ENCODE data around the gene RALGPS2.

Gene RALGPS2

DNA sequence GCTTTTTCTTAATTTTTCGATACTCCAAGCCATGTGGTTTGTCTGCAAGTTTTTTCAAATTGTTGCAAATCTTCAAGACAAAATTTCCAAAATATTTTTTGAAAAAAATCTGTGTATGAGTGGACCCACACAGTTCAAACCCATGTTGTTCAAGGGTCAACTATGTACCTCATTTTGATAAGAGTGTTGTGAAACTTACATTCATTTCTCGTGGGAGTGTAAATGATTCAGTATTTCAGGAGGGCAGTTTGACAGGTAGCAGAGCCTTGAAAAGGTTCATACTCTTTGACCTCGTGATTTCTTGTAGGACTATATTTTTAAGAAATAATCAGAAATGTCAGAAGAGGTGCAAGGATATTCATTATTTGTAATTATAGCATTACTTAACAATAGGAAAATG, 77.8 kb downstream of the RALGPS2 start:
- ATAC-seq = no peak
- TF ChIP-seq BACH2 (CRISPR knock-in tag; IDR thresholded peaks at IDR 0.05; ENCODE audit: borderline replicate concordance) (no peak), CSDC2 (CRISPR knock-in tag; IDR thresholded peaks at IDR 0.05) (no peak)

DNA sequence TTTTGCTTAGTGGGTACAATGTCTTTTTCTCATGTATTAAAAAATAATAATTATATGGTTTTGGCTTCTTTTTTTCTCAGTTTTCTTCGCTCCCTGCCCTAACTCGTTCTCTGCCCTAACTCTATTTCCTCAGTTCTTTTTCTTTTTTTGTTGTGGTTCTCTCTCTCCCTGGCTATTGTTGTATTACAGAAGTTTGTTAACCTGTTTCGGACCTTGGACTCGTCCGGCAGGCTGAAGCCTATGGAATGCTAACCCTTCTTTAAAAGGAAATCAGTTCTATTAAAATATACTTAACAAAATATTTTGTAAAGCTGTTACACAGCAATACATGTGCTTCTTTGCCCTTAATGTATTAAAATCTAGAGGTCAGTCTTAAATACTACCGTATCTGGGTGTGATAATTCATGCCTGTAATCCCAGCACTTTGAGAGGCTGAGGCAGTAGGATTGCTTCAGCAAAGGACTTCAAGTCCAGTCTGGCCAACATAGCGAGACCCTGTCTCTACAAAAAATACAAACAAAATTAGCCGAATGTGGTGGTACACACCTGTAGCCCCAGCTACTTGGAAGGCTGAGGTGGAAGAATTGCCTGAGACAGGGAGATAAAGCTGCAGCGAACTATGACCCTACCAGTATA, 81.7 kb downstream of the RALGPS2 start:
- TF ChIP-seq SNAI2 (CRISPR knock-in tag; IDR thresholded peaks at IDR 0.05) (no peak), ZFP30 (CRISPR knock-in tag; IDR thresholded peaks at IDR 0.05) (no peak), OSR1 (CRISPR knock-in tag; IDR thresholded peaks at IDR 0.05) (no peak), ZNF70 (CRISPR knock-in tag; IDR thresholded peaks at IDR 0.05) (no peak), ZNF565 (CRISPR knock-in tag; conservative IDR thresholded peaks at IDR 0.05; ENCODE audit: low read depth) (no peak), TCF4 (CRISPR knock-in tag; IDR thresholded peaks at IDR 0.05; ENCODE audit: borderline replicate concordance) (no peak), ZFP3 (CRISPR knock-in tag; IDR thresholded peaks at IDR 0.05) (no peak), BACH2 (CRISPR knock-in tag; IDR thresholded peaks at IDR 0.05; ENCODE audit: borderline replicate concordance) (no peak), RARB (CRISPR knock-in tag; IDR thresholded peaks at IDR 0.05) (no peak), CSDC2 (CRISPR knock-in tag; IDR thresholded peaks at IDR 0.05) (no peak)
- TF ChIP-seq, protein P1, sequence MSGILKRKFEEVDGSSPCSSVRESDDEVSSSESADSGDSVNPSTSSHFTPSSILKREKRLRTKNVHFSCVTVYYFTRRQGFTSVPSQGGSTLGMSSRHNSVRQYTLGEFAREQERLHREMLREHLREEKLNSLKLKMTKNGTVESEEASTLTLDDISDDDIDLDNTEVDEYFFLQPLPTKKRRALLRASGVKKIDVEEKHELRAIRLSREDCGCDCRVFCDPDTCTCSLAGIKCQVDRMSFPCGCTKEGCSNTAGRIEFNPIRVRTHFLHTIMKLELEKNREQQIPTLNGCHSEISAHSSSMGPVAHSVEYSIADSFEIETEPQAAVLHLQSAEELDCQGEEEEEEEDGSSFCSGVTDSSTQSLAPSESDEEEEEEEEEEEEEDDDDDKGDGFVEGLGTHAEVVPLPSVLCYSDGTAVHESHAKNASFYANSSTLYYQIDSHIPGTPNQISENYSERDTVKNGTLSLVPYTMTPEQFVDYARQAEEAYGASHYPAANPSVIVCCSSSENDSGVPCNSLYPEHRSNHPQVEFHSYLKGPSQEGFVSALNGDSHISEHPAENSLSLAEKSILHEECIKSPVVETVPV (CRISPR knock-in tag; IDR thresholded peaks at IDR 0.05) = no peak
- TF ChIP-seq, protein P2, sequence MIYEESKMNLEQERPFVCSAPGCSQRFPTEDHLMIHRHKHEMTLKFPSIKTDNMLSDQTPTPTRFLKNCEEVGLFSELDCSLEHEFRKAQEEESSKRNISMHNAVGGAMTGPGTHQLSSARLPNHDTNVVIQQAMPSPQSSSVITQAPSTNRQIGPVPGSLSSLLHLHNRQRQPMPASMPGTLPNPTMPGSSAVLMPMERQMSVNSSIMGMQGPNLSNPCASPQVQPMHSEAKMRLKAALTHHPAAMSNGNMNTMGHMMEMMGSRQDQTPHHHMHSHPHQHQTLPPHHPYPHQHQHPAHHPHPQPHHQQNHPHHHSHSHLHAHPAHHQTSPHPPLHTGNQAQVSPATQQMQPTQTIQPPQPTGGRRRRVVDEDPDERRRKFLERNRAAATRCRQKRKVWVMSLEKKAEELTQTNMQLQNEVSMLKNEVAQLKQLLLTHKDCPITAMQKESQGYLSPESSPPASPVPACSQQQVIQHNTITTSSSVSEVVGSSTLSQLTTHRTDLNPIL (CRISPR knock-in tag; IDR thresholded peaks at IDR 0.05; ENCODE audit: low read depth) = no peak
- TF ChIP-seq, protein P3, sequence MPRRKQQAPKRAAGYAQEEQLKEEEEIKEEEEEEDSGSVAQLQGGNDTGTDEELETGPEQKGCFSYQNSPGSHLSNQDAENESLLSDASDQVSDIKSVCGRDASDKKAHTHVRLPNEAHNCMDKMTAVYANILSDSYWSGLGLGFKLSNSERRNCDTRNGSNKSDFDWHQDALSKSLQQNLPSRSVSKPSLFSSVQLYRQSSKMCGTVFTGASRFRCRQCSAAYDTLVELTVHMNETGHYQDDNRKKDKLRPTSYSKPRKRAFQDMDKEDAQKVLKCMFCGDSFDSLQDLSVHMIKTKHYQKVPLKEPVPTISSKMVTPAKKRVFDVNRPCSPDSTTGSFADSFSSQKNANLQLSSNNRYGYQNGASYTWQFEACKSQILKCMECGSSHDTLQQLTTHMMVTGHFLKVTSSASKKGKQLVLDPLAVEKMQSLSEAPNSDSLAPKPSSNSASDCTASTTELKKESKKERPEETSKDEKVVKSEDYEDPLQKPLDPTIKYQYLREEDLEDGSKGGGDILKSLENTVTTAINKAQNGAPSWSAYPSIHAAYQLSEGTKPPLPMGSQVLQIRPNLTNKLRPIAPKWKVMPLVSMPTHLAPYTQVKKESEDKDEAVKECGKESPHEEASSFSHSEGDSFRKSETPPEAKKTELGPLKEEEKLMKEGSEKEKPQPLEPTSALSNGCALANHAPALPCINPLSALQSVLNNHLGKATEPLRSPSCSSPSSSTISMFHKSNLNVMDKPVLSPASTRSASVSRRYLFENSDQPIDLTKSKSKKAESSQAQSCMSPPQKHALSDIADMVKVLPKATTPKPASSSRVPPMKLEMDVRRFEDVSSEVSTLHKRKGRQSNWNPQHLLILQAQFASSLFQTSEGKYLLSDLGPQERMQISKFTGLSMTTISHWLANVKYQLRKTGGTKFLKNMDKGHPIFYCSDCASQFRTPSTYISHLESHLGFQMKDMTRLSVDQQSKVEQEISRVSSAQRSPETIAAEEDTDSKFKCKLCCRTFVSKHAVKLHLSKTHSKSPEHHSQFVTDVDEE (CRISPR knock-in tag; IDR thresholded peaks at IDR 0.05) = no peak
- no peak for ATAC-seq

DNA sequence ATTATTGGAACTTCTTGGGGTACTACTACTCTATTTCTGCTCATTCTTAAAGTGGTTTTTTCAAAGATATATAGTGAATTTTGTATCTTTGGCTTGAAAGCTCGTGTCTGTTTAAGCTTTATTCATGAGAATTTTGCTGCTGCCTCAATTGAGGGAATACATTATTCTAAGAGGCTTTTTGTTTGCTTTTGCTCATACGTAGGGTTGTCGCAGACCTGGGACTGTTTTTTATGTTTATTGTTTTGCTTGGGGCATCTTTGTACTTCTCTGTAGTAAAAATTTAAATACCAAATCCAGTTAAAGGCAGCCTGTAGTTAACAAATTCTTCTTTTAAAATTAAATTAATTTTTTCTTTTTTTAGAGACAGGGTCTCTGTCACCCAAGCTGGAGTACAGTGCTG, 83.5 kb downstream of the RALGPS2 start:
- TF ChIP-seq, protein P4, sequence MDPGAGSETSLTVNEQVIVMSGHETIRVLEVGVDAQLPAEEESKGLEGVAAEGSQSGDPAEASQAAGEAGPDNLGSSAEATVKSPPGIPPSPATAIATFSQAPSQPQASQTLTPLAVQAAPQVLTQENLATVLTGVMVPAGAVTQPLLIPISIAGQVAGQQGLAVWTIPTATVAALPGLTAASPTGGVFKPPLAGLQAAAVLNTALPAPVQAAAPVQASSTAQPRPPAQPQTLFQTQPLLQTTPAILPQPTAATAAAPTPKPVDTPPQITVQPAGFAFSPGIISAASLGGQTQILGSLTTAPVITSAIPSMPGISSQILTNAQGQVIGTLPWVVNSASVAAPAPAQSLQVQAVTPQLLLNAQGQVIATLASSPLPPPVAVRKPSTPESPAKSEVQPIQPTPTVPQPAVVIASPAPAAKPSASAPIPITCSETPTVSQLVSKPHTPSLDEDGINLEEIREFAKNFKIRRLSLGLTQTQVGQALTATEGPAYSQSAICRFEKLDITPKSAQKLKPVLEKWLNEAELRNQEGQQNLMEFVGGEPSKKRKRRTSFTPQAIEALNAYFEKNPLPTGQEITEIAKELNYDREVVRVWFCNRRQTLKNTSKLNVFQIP (CRISPR knock-in tag; IDR thresholded peaks at IDR 0.05; ENCODE audit: borderline replicate concordance, low read depth) = no peak
- TF ChIP-seq ZC3H10 (CRISPR knock-in tag; IDR thresholded peaks at IDR 0.05) = no peak
- no peak for TF ChIP-seq ISL1 (CRISPR knock-in tag; IDR thresholded peaks at IDR 0.05)
- TF ChIP-seq, protein P1 (CRISPR knock-in tag; IDR thresholded peaks at IDR 0.05) = no peak
- TF ChIP-seq ZNF565 (CRISPR knock-in tag; conservative IDR thresholded peaks at IDR 0.05; ENCODE audit: low read depth) = no peak
- TF ChIP-seq SNAI2 (CRISPR knock-in tag; IDR thresholded peaks at IDR 0.05) = no peak
- TF ChIP-seq, protein P3 (CRISPR knock-in tag; IDR thresholded peaks at IDR 0.05) = no peak
- no peak for TF ChIP-seq ZNF8 (CRISPR knock-in tag; IDR thresholded peaks at IDR 0.05)
- no peak for TF ChIP-seq ARNTL (CRISPR knock-in tag; IDR thresholded peaks at IDR 0.05; ENCODE audit: borderline replicate concordance, low read depth)
- TF ChIP-seq CSDC2 (CRISPR knock-in tag; IDR thresholded peaks at IDR 0.05) = no peak
- no peak for TF ChIP-seq ZFP3 (CRISPR knock-in tag; IDR thresholded peaks at IDR 0.05)
- no peak for TF ChIP-seq TCF4 (CRISPR knock-in tag; IDR thresholded peaks at IDR 0.05; ENCODE audit: borderline replicate concordance)
- TF ChIP-seq BACH2 (CRISPR knock-in tag; IDR thresholded peaks at IDR 0.05; ENCODE audit: borderline replicate concordance) = no peak
- no peak for TF ChIP-seq GLIS3 (CRISPR knock-in tag; IDR thresholded peaks at IDR 0.05)
- no peak for TF ChIP-seq ZFP30 (CRISPR knock-in tag; IDR thresholded peaks at IDR 0.05)
- TF ChIP-seq RARB (CRISPR knock-in tag; IDR thresholded peaks at IDR 0.05) = no peak
- TF ChIP-seq OSR1 (CRISPR knock-in tag; IDR thresholded peaks at IDR 0.05) = no peak
- TF ChIP-seq TOX (CRISPR knock-in tag; IDR thresholded peaks at IDR 0.05; ENCODE audit: borderline replicate concordance) = no peak
- no peak for ATAC-seq
